ENCODE data around the gene TMEM63C. TPM values are rescaled to one million over a fixed set of nuclear protein-coding genes. Genes with fewer than 3 reads are reported as not detected.

The TMEM63C gene
- total and polyA plus RNA-seq, 2 experiments from 2014 or later, result 4.9 to 9.7 TPM

GRCh38 chr14:77214216-77214615 lies 32.6 kb downstream of the TMEM63C start:
- H2AFZ ChIP-seq, result no peak overlapping the region
- H3K36me3 ChIP-seq (replicated peaks; ENCODE audit: insufficient read depth, low read depth), result no peaks in the 10 kb centered on the region
- no peaks in the 10 kb centered on the region for H4K20me1 ChIP-seq (ENCODE audit: insufficient read depth, poor library complexity, severe bottlenecking)
- H3K79me2 ChIP-seq, result no peaks in the 10 kb centered on the region
- TF ChIP-seq CTCF (IDR thresholded peaks at IDR 0.05; ENCODE audit: poor library complexity) (no peak), EZH2 (IDR thresholded peaks at IDR 0.05; ENCODE audit: borderline replicate concordance) (no peak), EZH2phosphoT487 (IDR thresholded peaks at IDR 0.05; ENCODE audit: low read depth, severe bottlenecking, unreplicated experiment) (no peak)
- H3K4me2 ChIP-seq, result no peak overlapping the region
- no peaks in the 10 kb centered on the region for H3K27me3 ChIP-seq
- H3K4me3 ChIP-seq, result no peak overlapping the region
- H3K9me3 ChIP-seq (ENCODE audit: low read depth), result no peaks in the 10 kb centered on the region
- no peaks in the 10 kb centered on the region for H3K9me2 ChIP-seq (replicated peaks; ENCODE audit: insufficient read depth)
- no peak for DNase-seq (ENCODE audit: low spot score)
- no peaks in the 10 kb centered on the region for H3K4me1 ChIP-seq (ENCODE audit: insufficient read depth)
- WGBS (ENCODE audit: low lambda C conversion rate, missing lambda C conversion rate), result 90% methylated on average over 7 of the region's 7 CpGs
- H3K27ac ChIP-seq, result no peak overlapping the region

- H3K36me3 ChIP-seq (replicated peaks; ENCODE audit: insufficient read depth, low read depth), result no peaks in the 10 kb centered on the region
- H3K79me2 ChIP-seq, result no peaks in the 10 kb centered on the region
- H3K4me3 ChIP-seq, result no peak overlapping the region
- no peak overlapping the region for H3K4me2 ChIP-seq
- no peak for DNase-seq (ENCODE audit: low spot score)
- H3K9me2 ChIP-seq (replicated peaks; ENCODE audit: insufficient read depth), result no peaks in the 10 kb centered on the region
- no peak for TF ChIP-seq EZH2phosphoT487 (IDR thresholded peaks at IDR 0.05; ENCODE audit: low read depth, severe bottlenecking, unreplicated experiment)
- no peak for TF ChIP-seq EZH2 (IDR thresholded peaks at IDR 0.05; ENCODE audit: borderline replicate concordance)
- no peak for TF ChIP-seq CTCF (IDR thresholded peaks at IDR 0.05; ENCODE audit: poor library complexity)
- no peaks in the 10 kb centered on the region for H3K9me3 ChIP-seq (ENCODE audit: low read depth)
- H2AFZ ChIP-seq, result no peak overlapping the region
- H3K27ac ChIP-seq, result no peak overlapping the region
- H4K20me1 ChIP-seq (ENCODE audit: insufficient read depth, poor library complexity, severe bottlenecking), result no peaks in the 10 kb centered on the region
- H3K27me3 ChIP-seq, result no peaks in the 10 kb centered on the region
- no peaks in the 10 kb centered on the region for H3K4me1 ChIP-seq (ENCODE audit: insufficient read depth)
- WGBS (ENCODE audit: low lambda C conversion rate, missing lambda C conversion rate), result 63% methylated on average over 3 of the region's 3 CpGs
Measured at GRCh38 chr14:77217551-77217950, 36.0 kb downstream of the TMEM63C start.

- Histone ChIP-seq H4K20me1 (ENCODE audit: insufficient read depth, poor library complexity, severe bottlenecking) (no peaks in the 10 kb centered on the region), H2AFZ (no peak overlapping the region), H3K9me2 (replicated peaks; ENCODE audit: insufficient read depth) (no peaks in the 10 kb centered on the region), H3K4me1 (ENCODE audit: insufficient read depth) (no peaks in the 10 kb centered on the region), H3K9me3 (ENCODE audit: low read depth) (no peaks in the 10 kb centered on the region), H3K79me2 (no peaks in the 10 kb centered on the region), H3K27ac (no peak overlapping the region), H3K36me3 (replicated peaks; ENCODE audit: insufficient read depth, low read depth) (no peaks in the 10 kb centered on the region), H3K4me3 (no peak overlapping the region), H3K27me3 (no peaks in the 10 kb centered on the region), H3K4me2 (no peak overlapping the region)
- no peak for DNase-seq (ENCODE audit: low spot score)
- 82% methylated on average over 10 of the region's 10 CpGs for WGBS (ENCODE audit: low lambda C conversion rate, missing lambda C conversion rate)
- TF ChIP-seq EZH2phosphoT487 (IDR thresholded peaks at IDR 0.05; ENCODE audit: low read depth, severe bottlenecking, unreplicated experiment), result no peak
- TF ChIP-seq EZH2 (IDR thresholded peaks at IDR 0.05; ENCODE audit: borderline replicate concordance), result no peak
- TF ChIP-seq CTCF (IDR thresholded peaks at IDR 0.05; ENCODE audit: poor library complexity), result no peak
Measured at GRCh38 chr14:77219591-77219990, 38.0 kb downstream of the TMEM63C start.

Data from hepatocyte (in vitro differentiated cells).